Breast epithelium (tissue), 4 donors: ENCODE data around the gene CLDN34. TPM values are rescaled to one million over a fixed set of nuclear protein-coding genes. Genes with fewer than 3 reads are reported as not detected.

ENCODE experiments used
- DNase-seq, 2 donors: peaks; one replicate each; pipeline ENCODE4 v3.0.0-alpha.2; 2019; ENCODE audit warnings: low spot score in 2 of 2
- H3K27ac ChIP-seq, 2 donors: fragments of 200-600 bp; sonication (generic) in 1 of 2; one replicate each; pipeline ENCODE4 v1.5.1; 2016 to 2019; ENCODE audit warnings: mild to moderate bottlenecking in 1 of 2
- H3K27me3 ChIP-seq, 2 donors: fragments of 200-600 bp; sonication (generic) in 1 of 2; one replicate each; pipeline versions ENCODE4 v1.5.1 to v1.6.0; 2017 to 2019; ENCODE audit warnings: control low read depth in 1 of 2, mild to moderate bottlenecking in 1 of 2
- H3K36me3 ChIP-seq: fragments of 200-600 bp; one replicate; pipeline ENCODE4 v1.5.1; 2019
- H3K4me1 ChIP-seq, 2 donors: fragments of 200-600 bp; sonication (generic); one replicate each; pipeline ENCODE4 v1.5.1; 2016 to 2019; ENCODE audit warnings: control low read depth in 1 of 2
- H3K4me3 ChIP-seq, 3 donors: fragments of 200-600 bp; sonication (generic); 1 replicate in 2 of 3; 2 replicates in 1 of 3; pipeline ENCODE4 v1.5.1; 2016 to 2019; ENCODE audit warnings: mild to moderate bottlenecking in 3 of 3, moderate library complexity in 2 of 3
- H3K9me3 ChIP-seq, 2 donors: fragments of 200-600 bp; sonication (generic) in 1 of 2; one replicate each; pipeline ENCODE4 v1.5.1; 2016 to 2019; ENCODE audit warnings: control low read depth in 1 of 2
- POLR2A ChIP-seq: fragments of 450-650 bp; IDR thresholded peaks from one replicate; pipeline ENCODE4 v1.6.1; 2016; ENCODE audit warnings: antibody characterized with exemption, mild to moderate bottlenecking, moderate library complexity
- POLR2AphosphoS5 ChIP-seq, 3 donors: sonication (generic); formaldehyde crosslinking; IDR thresholded peaks; one replicate each; pipeline ENCODE4 v1.6.1; 2017; ENCODE audit warnings: antibody characterized with exemption in 3 of 3
- intact Hi-C: fragments of 100-400 bp; cut with DNase I; formaldehyde crosslinking; loops from one replicate; pipeline ENCODE4 v1.15.1; 2023; ENCODE audit warnings: low total_unique reads
- total RNA-seq, 3 donors: library from RNA; depleted of rRNA; stranded (reverse); fragments of >200 nt; gene quantifications; one replicate each; pipeline ENCODE4 v1.1.0, GENCODE V29; 2016
- TF ChIP-seq, protein P1 (sequence below), 3 donors: fragments of 450-650 bp; IDR thresholded peaks; one replicate each; pipeline ENCODE4 v1.5.1; 2016 to 2017; ENCODE audit warnings: antibody characterized with exemption in 3 of 3, mild to moderate bottlenecking in 3 of 3, moderate library complexity in 3 of 3

CLDN34 gene
- total RNA-seq, 3 donors from 2014 or later = 0.98 TPM; not detected in 2

DNA sequence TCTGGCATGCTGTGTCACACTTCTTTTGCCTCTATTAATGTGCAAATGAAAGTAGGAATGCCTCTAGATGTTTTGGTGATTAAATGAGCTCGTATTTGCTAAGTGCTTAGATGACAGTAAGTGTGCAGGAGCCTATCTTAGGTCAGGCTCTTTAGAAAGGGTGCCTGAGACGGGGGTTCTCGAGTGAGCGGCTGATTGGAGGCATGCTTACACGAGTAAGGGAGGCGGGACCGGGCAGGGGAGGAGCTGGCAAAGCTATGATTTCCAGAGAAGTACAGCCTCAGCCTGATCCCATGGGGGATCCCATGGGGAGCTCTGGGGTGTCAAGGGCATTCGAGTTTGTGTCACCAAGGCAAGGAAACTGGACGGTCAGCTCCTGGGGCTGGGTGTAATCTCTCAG, 44.8 kb downstream of the CLDN34 start:
- intact Hi-C loops = no loop called here
- Histone ChIP-seq H3K27ac (no peak overlapping the region), H3K4me3 (no peak overlapping the region), H3K9me3 (no peaks in the 10 kb centered on the region), H3K4me1 (no peaks in the 10 kb centered on the region), H3K27me3 (peaks cover 0 to 12% of the 10 kb centered on the region in 2 donors), H3K36me3 (no peaks in the 10 kb centered on the region)
- no peak for DNase-seq
- no peak for TF ChIP-seq POLR2A
- no peak for TF ChIP-seq POLR2AphosphoS5 (IDR thresholded peaks at IDR 0.05)
- TF ChIP-seq, protein P1, sequence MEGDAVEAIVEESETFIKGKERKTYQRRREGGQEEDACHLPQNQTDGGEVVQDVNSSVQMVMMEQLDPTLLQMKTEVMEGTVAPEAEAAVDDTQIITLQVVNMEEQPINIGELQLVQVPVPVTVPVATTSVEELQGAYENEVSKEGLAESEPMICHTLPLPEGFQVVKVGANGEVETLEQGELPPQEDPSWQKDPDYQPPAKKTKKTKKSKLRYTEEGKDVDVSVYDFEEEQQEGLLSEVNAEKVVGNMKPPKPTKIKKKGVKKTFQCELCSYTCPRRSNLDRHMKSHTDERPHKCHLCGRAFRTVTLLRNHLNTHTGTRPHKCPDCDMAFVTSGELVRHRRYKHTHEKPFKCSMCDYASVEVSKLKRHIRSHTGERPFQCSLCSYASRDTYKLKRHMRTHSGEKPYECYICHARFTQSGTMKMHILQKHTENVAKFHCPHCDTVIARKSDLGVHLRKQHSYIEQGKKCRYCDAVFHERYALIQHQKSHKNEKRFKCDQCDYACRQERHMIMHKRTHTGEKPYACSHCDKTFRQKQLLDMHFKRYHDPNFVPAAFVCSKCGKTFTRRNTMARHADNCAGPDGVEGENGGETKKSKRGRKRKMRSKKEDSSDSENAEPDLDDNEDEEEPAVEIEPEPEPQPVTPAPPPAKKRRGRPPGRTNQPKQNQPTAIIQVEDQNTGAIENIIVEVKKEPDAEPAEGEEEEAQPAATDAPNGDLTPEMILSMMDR (IDR thresholded peaks at IDR 0.05) = no peak

DNA sequence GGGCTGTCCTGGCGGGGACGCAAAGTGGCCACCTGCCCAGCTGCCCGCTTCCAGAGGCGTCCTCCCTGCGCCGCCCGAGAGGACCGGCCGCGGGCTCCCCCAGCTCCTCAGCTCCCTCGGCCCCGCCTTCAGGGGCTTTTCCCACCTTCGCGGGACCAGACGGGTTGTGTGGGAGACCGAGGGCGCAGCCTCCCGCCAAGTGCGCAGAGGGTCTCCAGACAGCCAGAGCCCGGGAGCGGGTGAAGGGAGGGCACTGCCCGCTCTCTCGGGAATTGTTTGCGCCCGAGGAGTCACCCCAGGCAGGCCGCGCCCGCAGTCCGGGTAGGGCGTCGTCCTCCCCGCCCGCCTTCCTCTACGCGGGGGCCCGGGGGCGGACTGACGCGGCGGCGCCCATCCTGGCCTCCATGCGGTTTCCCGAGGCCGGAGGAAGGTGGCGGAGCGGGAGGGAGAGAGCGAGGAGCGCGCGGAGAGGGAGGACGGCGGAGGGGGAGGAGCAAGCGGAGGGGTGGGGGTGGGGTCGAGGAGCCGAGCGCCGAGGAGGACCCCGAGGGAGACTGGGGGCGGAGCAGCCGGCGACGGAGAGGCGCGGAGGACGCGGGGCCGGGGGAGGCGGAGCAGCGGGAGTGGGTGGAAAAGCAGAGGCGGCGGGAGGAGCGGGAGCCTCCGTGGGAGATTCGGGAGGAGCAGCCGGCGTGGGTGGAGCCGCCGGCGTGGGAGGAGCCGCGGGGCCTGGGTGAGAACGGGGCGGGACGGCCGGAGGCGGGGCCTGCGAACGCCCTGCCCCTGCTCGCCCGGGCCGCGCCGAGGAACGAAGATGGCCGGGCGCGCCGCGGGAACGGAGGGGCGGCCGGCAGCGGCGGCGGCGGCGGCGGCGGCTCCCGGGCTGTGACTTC, 47.5 kb downstream of the CLDN34 start:
- peak overlapping the region; percentile 50 to 67 (median 59) for H3K4me3 ChIP-seq
- peaks cover 0 to 20% of the 10 kb centered on the region in 2 donors for H3K27me3 ChIP-seq
- H3K27ac ChIP-seq = peak overlapping the region; percentile 81 to 82
- intact Hi-C loops = no loop called here
- H3K9me3 ChIP-seq = no peaks in the 10 kb centered on the region
- H3K4me1 ChIP-seq = no peaks in the 10 kb centered on the region
- peak; percentile 75 to 81 for DNase-seq
- TF ChIP-seq, protein P1 (IDR thresholded peaks at IDR 0.05) = no peak
- TF ChIP-seq POLR2AphosphoS5 (IDR thresholded peaks at IDR 0.05) (peak in 2 of 3 donors; percentile 19 to 20), POLR2A (no peak)
- H3K36me3 ChIP-seq = no peaks in the 10 kb centered on the region

DNA sequence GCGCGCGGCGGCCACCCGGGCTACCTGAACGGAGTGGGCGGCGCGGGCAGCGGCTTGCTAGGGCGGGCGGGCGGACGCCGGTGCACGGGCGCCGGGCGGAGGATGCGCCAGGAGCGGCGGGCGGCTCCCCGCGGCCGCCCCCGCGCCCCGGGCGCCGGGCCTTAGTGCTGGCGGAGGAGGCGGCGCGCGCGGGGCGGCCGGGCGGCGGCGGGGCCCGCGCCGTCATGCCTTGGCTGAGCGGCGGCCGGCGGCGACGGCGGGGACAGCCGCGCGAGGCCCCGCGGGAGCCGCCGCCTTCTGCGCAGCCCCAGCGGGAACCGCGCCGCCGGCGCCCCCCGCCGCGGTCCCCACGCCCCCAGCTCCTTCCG, 48.2 kb downstream of the CLDN34 start:
- no peak for DNase-seq
- Histone ChIP-seq H3K36me3 (no peaks in the 10 kb centered on the region), H3K4me1 (no peaks in the 10 kb centered on the region), H3K4me3 (peak overlapping the region; percentile 51 to 75 (median 59)), H3K27ac (peak overlapping the region; percentile 88 to 93), H3K9me3 (no peaks in the 10 kb centered on the region), H3K27me3 (peaks cover 0 to 20% of the 10 kb centered on the region in 2 donors)
- intact Hi-C loops = no loop called here
- no peak for TF ChIP-seq POLR2A
- TF ChIP-seq, protein P1 (IDR thresholded peaks at IDR 0.05) = no peak
- no peak for TF ChIP-seq POLR2AphosphoS5 (IDR thresholded peaks at IDR 0.05)

DNA sequence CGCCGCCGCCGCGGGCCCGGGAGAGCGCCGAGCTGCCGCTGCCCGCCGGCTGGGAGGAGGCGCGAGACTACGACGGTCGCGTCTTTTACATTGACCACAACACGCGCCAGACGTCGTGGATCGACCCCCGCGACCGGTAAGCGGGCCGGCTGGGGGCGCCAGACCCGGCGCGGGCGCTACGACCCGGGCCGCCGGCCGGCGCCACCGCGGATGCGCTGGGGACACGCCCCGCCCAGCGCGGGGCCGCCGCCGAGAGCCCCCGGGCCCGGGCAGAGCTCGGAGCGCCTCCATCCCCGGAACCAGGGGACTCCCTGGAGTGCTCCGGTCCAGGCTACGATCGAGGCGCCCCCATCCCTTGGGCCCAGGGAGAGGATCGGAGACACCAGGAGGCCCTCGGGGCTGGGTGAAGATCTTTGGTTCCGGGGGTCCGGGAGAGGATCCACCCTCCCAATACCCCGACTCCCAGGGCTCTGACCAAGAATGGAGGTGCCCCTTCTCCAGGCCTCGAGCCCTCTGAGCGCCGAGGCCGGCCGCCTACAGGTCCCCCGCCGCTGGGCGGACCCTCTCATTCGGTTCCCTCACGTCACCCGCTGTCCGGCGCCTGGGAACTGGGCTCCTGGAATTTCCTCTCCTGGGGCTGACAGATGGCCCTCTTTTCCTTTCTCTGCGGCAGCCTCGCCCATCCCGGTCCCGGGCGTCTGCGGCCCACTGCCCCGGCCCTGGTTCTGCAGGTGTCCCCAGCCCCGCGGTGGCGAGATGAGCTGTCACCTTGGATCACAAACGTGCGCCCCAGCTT, 48.8 kb downstream of the CLDN34 start:
- intact Hi-C loops = no loop called here
- Histone ChIP-seq H3K36me3 (no peaks in the 10 kb centered on the region), H3K27me3 (peaks cover 0 to 21% of the 10 kb centered on the region in 2 donors), H3K27ac (peak overlapping the region; percentile 88 to 93), H3K9me3 (no peaks in the 10 kb centered on the region), H3K4me1 (no peaks in the 10 kb centered on the region), H3K4me3 (peak overlapping the region; percentile 51 to 75 (median 59))
- no peak for TF ChIP-seq POLR2A
- TF ChIP-seq, protein P1 (IDR thresholded peaks at IDR 0.05) = no peak
- no peak for TF ChIP-seq POLR2AphosphoS5 (IDR thresholded peaks at IDR 0.05)
- DNase-seq = peak in 1 of 2 donors; percentile 20
